ENCODE data around the gene OGFOD3. TPM values are rescaled to one million over a fixed set of nuclear protein-coding genes. Genes with fewer than 3 reads are reported as not detected.
"Not testable (repeated sequence)": the region's sequence is repeated elsewhere in the genome, so short reads cannot be mapped to it uniquely, and the experiment has no call there.

Gene OGFOD3
- total RNA-seq, 2 experiments from 2014 or later: 27.1 to 30.5 TPM

DNA sequence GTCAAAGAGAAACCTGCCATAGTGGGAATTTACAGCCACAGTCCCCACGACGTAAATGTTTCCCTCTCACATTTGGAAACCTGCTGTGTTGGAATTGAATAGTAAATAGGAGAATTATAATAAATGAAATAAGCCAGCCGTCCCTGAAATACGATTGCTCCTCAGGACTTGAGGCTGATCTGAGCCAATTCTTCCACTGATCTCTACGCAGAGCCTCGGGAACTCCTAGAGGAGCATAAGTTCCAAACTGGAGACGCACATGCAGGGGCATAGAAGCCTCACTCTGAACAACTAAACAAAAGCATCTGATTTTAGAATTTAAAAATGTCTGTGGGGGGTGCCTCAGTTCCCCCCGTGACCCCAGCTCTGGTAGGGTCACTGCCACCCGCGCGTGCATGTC is 69.5 kb downstream of the OGFOD3 start:
- DNase-seq (no peak), ATAC-seq (no peak)
- Mint-ChIP-seq H3K4me3 (no peak overlapping the region), H3K4me1 (peaks cover 18% of the 10 kb centered on the region), H3K27ac (no peak overlapping the region), H3K36me3 (no peaks in the 10 kb centered on the region), H3K9me3 (ENCODE audit: low read depth) (no peaks in the 10 kb centered on the region), H3K27me3 (peaks cover 18% of the 10 kb centered on the region)
- CTCF ChIA-PET: interaction anchor here (1.0 to 2.9 kb wide), 3 partner anchors 15 to 66 kb away, joined by 3 to 16 read pairs (median 8); no protein-coding TSS in a partner anchor

DNA sequence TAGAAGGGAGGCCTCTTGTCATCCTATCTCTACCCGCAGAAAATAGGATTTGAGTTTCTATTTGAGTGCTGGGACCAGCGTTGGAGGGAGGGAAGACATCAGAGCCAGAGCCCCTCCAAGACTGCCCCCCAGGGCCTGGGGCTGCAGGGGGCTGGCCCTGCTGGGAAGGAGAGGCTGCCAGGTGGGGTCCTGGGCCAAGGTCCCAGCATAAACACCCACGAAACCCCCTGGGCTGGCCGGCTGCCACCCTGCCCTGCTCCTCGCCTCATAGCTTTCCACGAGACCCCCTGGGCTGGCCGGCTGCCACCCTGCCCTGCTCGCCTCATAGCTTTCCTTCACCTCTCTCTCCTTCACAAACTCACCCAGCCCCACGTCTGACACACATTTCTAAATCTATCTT is 70.0 kb downstream of the OGFOD3 start:
- Mint-ChIP-seq H3K9me3 (ENCODE audit: low read depth) (no peaks in the 10 kb centered on the region), H3K27ac (no peak overlapping the region)

DNA sequence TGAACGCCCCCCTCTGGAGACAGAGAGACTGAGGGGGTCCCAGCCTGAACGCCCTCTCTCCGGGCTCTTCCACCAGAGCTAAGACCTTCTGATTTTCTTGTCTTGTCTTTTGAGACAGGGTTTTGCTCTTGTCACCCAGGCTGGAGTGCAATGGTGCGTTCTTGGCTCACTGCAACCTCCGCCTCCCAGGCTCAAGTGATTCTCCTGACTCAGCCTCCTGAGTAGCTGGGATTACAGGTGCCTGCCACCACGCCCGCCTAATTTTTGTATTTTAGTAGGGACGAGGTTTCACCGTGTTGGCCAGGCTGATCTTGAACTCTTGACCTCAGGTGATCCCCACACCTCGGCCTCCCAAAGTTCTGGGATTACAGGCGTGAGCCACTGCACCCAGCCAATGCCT is 70.4 kb downstream of the OGFOD3 start:
- Mint-ChIP-seq H3K4me1 (peaks cover 18% of the 10 kb centered on the region), H3K27me3 (peaks cover 20% of the 10 kb centered on the region)
- not testable (repeated sequence) for H3K36me3 Mint-ChIP-seq; H3K4me3 Mint-ChIP-seq; DNase-seq; H3K9me3 Mint-ChIP-seq (ENCODE audit: low read depth); H3K27ac Mint-ChIP-seq; ATAC-seq
- CTCF ChIA-PET: interaction anchor here (0.6 kb wide), 1 partner anchor 112 kb away, joined by 3 read pairs; no protein-coding TSS in a partner anchor

More for the DNA sequence above, 70.0 kb downstream of the OGFOD3 start:
- Mint-ChIP-seq H3K27me3 (peaks cover 18% of the 10 kb centered on the region), H3K4me1 (peaks cover 18% of the 10 kb centered on the region), H3K4me3 (no peak overlapping the region), H3K36me3 (no peaks in the 10 kb centered on the region)
- DNase-seq (no peak), ATAC-seq (no peak)
- CTCF ChIA-PET: interaction anchor here (1.0 to 2.9 kb wide), 2 partner anchors 15 to 66 kb away, joined by 3 to 16 read pairs; no protein-coding TSS in a partner anchor

DNA sequence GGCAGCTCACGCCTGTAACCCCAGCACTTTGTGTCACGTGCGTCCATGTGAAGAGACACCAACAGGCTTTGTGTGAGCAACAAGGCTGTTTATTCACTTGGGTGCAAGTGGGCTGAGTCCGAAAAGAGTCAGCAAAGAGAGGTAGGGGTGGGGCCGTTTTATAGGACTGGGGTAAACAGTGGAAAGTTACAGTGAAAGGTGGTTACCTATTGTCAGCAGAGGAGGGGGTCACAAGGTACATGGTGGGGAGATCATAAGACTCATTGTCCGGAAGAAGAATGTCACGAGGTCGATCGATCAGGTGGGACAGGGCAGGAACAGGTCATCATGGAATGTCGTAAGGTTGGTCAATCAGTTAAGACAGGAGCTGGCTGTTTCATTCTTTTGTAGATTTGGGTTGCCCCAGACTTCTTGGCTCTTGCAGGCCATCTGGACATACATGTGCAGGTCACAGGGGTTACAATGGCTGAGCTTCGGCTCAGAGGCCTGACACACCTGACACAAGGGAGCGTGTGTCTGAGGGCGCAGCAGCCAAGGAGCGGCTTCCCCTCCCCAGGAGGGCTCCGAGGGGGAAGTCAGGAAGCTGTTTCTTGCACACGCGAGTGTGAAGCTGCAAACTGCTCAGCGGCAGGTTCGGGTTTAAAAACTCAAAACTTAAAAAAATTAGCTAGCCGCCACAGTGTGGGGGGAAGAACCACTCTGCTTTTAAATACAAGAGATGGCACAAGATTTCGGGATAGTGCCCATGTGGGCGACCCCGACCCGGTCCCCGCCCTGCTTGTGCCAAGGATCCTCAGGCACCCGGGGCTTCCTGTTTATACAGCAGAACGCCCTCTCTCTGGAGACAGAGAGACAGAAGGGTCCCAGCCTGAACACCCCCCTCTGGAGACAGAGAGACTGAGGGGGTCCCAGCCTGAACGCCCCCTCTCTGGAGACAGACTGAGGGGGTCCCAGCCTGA is 71.8 kb downstream of the OGFOD3 start:
- H3K27ac Mint-ChIP-seq: no peak overlapping the region
- peaks cover 13% of the 10 kb centered on the region for H3K4me1 Mint-ChIP-seq
- H3K9me3 Mint-ChIP-seq (ENCODE audit: low read depth): no peaks in the 10 kb centered on the region
- DNase-seq (no peak), ATAC-seq (no peak)
- H3K36me3 Mint-ChIP-seq: no peaks in the 10 kb centered on the region
- peaks cover 21% of the 10 kb centered on the region for H3K27me3 Mint-ChIP-seq
- CTCF ChIA-PET: interaction anchor here (1.0 kb wide), 1 partner anchor 110 kb away, joined by 3 read pairs; no protein-coding TSS in a partner anchor
- no peak overlapping the region for H3K4me3 Mint-ChIP-seq

DNA sequence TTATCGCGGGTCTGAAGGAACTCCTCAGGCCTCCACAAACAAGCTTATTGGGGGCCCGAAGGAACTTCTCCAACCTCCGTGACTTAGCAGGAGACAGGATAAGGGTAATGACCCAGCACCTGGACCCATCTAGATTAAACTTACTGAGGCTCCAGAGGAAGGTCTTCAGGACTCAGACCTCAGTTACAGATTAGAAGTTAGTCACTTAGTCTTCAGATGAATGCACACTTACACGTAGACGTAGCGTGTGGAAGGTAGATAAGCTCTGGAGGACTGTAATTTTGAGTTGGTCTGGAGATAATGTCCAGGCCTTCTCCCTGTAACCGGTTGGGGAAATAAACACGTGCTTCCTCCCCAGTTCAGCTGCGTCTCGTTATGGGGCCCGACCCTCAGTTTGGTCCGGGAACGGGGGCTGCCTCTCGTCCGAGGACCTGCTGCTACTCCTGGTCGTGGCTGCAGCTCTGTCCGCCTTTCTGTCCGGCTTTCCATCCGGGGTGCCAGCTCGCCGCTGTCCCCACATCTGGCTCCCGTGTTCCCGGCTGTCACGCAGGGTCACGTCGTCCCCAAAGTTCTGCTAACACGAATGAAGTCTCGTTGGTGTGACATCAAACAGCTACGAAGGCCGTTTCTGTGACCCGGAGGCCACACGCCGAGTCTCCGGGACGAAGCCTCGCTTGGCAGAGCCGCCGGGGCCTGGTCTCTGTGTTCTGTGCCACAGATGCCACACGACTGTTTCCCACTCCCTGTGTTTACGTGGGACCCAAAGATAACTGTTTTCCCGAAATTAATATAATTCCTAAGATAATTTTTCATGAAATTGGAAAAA is 73.0 kb downstream of the OGFOD3 start:
- peaks cover 6% of the 10 kb centered on the region for H3K4me1 Mint-ChIP-seq
- H3K27me3 Mint-ChIP-seq: peaks cover 21% of the 10 kb centered on the region
- no peak overlapping the region for H3K4me3 Mint-ChIP-seq
- no peaks in the 10 kb centered on the region for H3K36me3 Mint-ChIP-seq
- H3K27ac Mint-ChIP-seq: no peak overlapping the region
- DNase-seq: no peak
- CTCF ChIA-PET: interaction anchor here (1.0 to 1.4 kb wide), 2 partner anchors 24 to 109 kb away, joined by 3 read pairs; no protein-coding TSS in a partner anchor
- no peaks in the 10 kb centered on the region for H3K9me3 Mint-ChIP-seq (ENCODE audit: low read depth)
- ATAC-seq: no peak

DNA sequence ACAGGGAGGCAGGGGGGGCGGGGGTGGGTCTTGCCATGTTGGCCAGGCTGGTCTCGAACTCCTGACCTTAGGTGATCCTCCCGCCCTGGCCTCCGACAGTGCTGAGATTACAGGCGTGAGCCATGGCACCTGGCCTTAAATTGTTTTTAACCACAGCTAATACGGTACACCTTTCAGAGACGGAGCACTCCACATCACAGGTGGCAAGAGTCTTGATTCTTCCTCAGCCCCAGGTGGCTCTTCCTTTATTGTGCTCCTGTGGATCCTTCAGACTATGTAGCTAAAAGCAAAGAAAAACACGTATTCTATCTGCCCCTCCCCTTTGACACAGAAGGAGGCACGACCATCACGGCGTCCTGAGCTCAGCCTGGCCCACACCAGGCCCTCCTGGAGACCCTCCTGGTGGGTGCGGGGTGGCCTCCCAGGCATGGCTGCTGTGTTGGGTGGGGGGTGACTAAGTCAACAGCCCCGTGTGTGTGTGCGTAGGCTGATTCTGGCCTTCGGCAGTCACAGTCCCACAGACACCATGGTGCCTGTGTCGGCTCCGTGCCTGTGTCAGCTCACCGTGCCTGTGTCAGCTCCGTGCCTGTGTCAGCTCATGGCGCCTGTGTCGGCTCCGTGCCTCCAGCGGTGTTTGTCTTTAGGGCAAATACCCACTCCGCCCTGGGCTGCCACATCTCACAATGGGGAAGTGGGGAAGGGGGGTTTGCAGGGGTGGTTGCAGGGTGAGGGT is 74.0 kb downstream of the OGFOD3 start:
- no peak overlapping the region for H3K4me3 Mint-ChIP-seq
- H3K36me3 Mint-ChIP-seq: no peaks in the 10 kb centered on the region
- peaks cover 6% of the 10 kb centered on the region for H3K4me1 Mint-ChIP-seq
- peaks cover 18% of the 10 kb centered on the region for H3K27me3 Mint-ChIP-seq
- H3K27ac Mint-ChIP-seq: no peak overlapping the region
- ATAC-seq: no peak
- no peaks in the 10 kb centered on the region for H3K9me3 Mint-ChIP-seq (ENCODE audit: low read depth)
- CTCF ChIA-PET: interaction anchor here (1.4 kb wide), 1 partner anchor 23 kb away, joined by 3 read pairs; no protein-coding TSS in a partner anchor
- no peak for DNase-seq

DNA sequence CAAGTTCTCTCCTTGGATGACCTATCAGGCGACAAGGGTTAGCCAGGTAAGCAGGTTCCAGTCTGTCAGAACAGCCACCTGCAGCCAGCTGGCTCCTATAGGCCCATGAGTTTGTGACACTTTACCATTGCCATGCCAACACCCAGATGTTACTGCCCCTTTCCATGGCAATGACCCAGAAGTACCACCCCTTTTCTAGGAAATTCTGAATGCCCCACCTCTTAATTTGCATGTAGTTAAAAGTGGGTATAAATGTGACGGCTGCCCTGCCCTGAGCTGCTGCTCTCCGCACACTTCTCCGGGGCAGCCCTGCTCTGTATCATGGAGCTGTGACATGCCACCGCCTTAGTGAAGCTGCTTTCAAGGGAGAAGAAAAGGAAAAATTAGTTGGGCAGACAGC is 74.8 kb downstream of the OGFOD3 start:
- Mint-ChIP-seq H3K4me3 (no peak overlapping the region), H3K27me3 (peaks cover 12% of the 10 kb centered on the region), H3K36me3 (no peaks in the 10 kb centered on the region), H3K9me3 (ENCODE audit: low read depth) (no peaks in the 10 kb centered on the region), H3K4me1 (peaks cover 6% of the 10 kb centered on the region), H3K27ac (no peak overlapping the region)
- CTCF ChIA-PET: no interaction called here
- DNase-seq: no peak
- no peak for ATAC-seq

DNA sequence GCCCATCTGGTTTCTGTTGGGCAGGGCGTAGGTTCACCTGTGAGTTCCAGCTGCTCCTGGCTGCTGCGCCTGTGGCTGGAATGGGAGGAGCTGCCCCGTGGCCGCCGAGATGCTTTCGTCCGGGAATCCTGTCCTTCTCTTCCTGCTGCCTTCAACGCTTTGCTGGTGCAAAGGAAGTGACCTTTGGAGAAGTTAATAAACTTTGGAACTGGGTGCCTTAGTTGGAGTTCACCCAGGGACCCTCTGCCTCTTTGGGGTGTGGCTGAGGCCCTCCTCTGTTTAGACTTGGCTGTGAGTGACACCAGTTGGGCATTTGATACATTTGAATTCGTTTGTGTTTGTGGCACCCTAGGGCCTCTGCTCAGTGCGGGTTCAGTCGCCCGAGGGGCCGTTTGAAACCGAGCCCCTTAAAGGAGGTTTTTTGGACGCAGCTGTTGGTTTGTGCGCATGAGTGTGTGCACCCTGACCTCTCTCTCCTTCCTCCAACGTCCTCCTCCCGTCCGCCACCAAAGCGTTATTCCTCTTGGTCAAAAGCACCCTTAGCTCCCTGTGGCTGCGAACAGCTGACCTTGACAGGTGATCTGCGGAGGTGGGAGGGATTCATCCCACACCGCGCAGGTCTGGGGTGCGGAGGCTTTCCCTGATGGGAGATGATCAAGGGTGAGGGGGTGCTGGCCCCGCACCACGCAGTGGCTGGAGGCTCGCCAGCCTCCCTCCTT is 75.9 kb downstream of the OGFOD3 start:
- H3K4me1 Mint-ChIP-seq: peaks cover 6% of the 10 kb centered on the region
- no peak for ATAC-seq
- H3K27ac Mint-ChIP-seq: no peak overlapping the region
- no peak for DNase-seq
- peaks cover 12% of the 10 kb centered on the region for H3K27me3 Mint-ChIP-seq
- no peak overlapping the region for H3K4me3 Mint-ChIP-seq
- H3K9me3 Mint-ChIP-seq (ENCODE audit: low read depth): no peaks in the 10 kb centered on the region
- H3K36me3 Mint-ChIP-seq: no peaks in the 10 kb centered on the region
- CTCF ChIA-PET: no interaction called here

DNA sequence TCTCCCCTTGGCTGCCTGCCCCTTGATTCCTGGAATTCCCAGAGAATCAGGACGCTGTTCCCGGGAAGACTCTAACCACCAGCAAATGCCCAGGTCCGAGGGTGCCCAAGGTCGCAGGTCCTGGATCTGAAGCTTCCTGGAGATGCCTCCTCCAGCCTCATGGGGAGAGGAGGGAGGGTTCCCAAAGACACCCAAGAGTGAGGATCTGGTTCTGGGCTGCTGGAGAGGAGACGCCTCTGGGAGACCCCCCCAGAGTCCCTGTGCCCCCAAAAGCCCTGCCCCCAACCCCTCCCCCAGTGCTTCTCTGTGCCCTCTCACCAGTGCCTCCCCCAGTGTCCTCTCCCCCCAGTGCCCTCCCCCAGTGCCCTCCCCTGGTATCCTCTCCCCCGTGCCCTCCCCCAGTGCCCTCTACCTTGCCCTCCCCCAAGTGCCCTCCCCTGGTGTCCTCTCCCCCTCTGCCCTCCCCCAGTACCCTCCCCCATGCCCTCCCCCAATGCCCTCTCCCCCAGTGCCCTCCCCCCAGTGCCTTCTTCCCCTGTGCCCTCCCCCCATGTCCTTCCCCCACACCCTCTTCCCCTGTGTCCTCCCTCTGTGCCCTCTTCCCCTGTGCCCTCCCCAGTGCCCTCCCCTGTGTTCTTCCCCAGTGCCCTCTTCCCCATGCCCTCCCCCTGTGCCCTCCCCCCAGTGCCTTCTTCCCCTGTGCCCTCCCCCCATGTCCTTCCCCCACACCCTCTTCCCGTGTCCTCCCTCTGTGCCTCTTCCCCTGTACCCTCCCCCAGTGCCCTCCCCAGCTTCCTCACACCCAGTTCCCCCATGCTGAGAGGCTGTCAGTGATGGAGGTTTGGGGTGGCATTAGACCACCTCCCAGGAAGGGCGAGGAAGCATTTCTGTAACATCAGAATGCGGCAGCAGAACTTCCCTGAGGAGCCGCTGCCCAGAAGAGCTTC is 78.5 kb downstream of the OGFOD3 start:
- Mint-ChIP-seq H3K27me3 (peaks cover 7% of the 10 kb centered on the region), H3K4me3 (no peak overlapping the region), H3K36me3 (no peaks in the 10 kb centered on the region), H3K4me1 (peaks cover 14% of the 10 kb centered on the region), H3K27ac (no peak overlapping the region), H3K9me3 (ENCODE audit: low read depth) (no peaks in the 10 kb centered on the region)
- DNase-seq: no peak
- no peak for ATAC-seq
- CTCF ChIA-PET: no interaction called here

All from activated CD8-positive, alpha-beta memory T cell treated with anti-CD3 and anti-CD28 coated beads, Interleukin-2, amount 10 ng/mL, durations not matched to agents 7 days and 5 days (primary cell).